NB4 (cell line): ENCODE data around the gene RFXANK.

Experiments
- DNase-seq: peaks from one replicate; pipeline ENCODE4 v3.0.0; 2010; ENCODE audit warnings: low read depth
- H3K4me3 ChIP-seq: one replicate; pipeline ENCODE4 v1.5.1; 2011; ENCODE audit warnings: mild to moderate bottlenecking, low read depth, low read length, moderate library complexity
- CTCF ChIP-seq: IDR thresholded peaks from one replicate; pipeline ENCODE4 v1.5.1; 2012; ENCODE audit warnings: low read depth, low read length
- MAX ChIP-seq: IDR thresholded peaks from 2 replicates; pipeline ENCODE4 v1.6.1; 2011; ENCODE audit warnings: low read depth, low read length
- MYC ChIP-seq: IDR thresholded peaks from 2 replicates; pipeline ENCODE4 v1.6.1; 2011; ENCODE audit warnings: low read depth, low read length
- POLR2A ChIP-seq: IDR thresholded peaks from 2 replicates; pipeline ENCODE4 v1.6.1; 2011; ENCODE audit warnings: mild to moderate bottlenecking; ENCODE audit not compliant: insufficient read length; ENCODE audit errors: extremely low read depth

The RFXANK gene

GRCh38 chr19:19185853-19186740, 6.0 kb upstream of the RFXANK start:
- TF ChIP-seq MAX: no peak
- peak; percentile 52 for TF ChIP-seq CTCF
- DNase-seq: peak; percentile 81
- H3K4me3 ChIP-seq: no peak overlapping the region

- H3K4me3 ChIP-seq: no peak overlapping the region
- no peak for DNase-seq
- TF ChIP-seq MAX (no peak), POLR2A (no peak)
Measured at GRCh38 chr19:19186742-19187141, 5.3 kb upstream of the RFXANK start.

GRCh38 chr19:19191768-19192077, 335 bp upstream of the RFXANK start:
- H3K4me3 ChIP-seq: peak overlapping the region; percentile 97
- DNase-seq: no peak
- TF ChIP-seq CTCF: no peak
- no peak for TF ChIP-seq POLR2A
- no peak for TF ChIP-seq MAX
- no peak for TF ChIP-seq MYC

- peak; percentile 27 for TF ChIP-seq MYC
- TF ChIP-seq CTCF: no peak
- TF ChIP-seq POLR2A: peak; percentile 66
- 0 out of 2 replicates have a peak, but pooled peaks have one; percentile 20 for TF ChIP-seq MAX
Measured at GRCh38 chr19:19192910-19193423, 909 bp downstream of the RFXANK start.

GRCh38 chr19:19193926-19194325, 1.9 kb downstream of the RFXANK start:
- no peak for TF ChIP-seq CTCF
- no peak for TF ChIP-seq MYC
- no peak for TF ChIP-seq POLR2A
- TF ChIP-seq MAX: no peak
- peak overlapping the region; percentile 96 for H3K4me3 ChIP-seq
- no peak for DNase-seq

More at GRCh38 chr19:19192910-19193423, 909 bp downstream of the RFXANK start:
- peak overlapping the region; percentile 96 for H3K4me3 ChIP-seq
- DNase-seq: no peak

- no peak for DNase-seq
- peak overlapping the region; percentile 85 for H3K4me3 ChIP-seq
- TF ChIP-seq CTCF (no peak), MYC (no peak), POLR2A (no peak)
Measured at GRCh38 chr19:19201697-19202630, 9.9 kb downstream of the RFXANK start.
